Natural killer cell (primary cell): ENCODE data around the gene NCK2. TPM values are rescaled to one million over a fixed set of nuclear protein-coding genes. Genes with fewer than 3 reads are reported as not detected.

ENCODE experiments used
- ATAC-seq, 3 donors: fragments of 150-1000 bp in 2 of 3; fragments of 200-7000 bp in 1 of 3; cut with Tn5 transposase; 1 replicate in 1 of 3; 2 replicates in 2 of 3; pipeline ENCODE4 v1.10.0; 2021; ENCODE audit warnings: mild to moderate bottlenecking in 2 of 3, moderate library complexity in 2 of 3
- DNase-seq, 2 donors: peaks; one replicate each; pipeline versions ENCODE4 v3.0.0 to v3.0.0-alpha.2; 2013 to 2021; ENCODE audit warnings: mixed read lengths in 1 of 2
- H3K27ac ChIP-seq: one replicate; pipeline ENCODE4 v1.5.1; 2013; ENCODE audit warnings: mild to moderate bottlenecking, low read length
- H3K27me3 ChIP-seq: one replicate; pipeline ENCODE4 v1.6.1; 2013; ENCODE audit warnings: low read length; ENCODE audit not compliant: control insufficient read depth, insufficient read depth
- H3K36me3 ChIP-seq: one replicate; pipeline ENCODE4 v1.6.1; 2013; ENCODE audit warnings: low read length; ENCODE audit not compliant: control insufficient read depth, insufficient read depth
- H3K4me1 ChIP-seq: one replicate; pipeline ENCODE4 v1.6.1; 2013; ENCODE audit warnings: low read length; ENCODE audit not compliant: control insufficient read depth, insufficient read depth
- H3K4me3 ChIP-seq: one replicate; pipeline ENCODE4 v1.5.1; 2013; ENCODE audit warnings: low read length
- H3K9me3 ChIP-seq: one replicate; pipeline ENCODE4 v1.6.1; 2013; ENCODE audit warnings: low read length; ENCODE audit not compliant: control insufficient read depth, insufficient read depth
- H3K27ac Mint-ChIP-seq, 2 donors: one replicate each; pipeline ENCODE4 v1.8.0; 2022; ENCODE audit warnings: mild to moderate bottlenecking in 2 of 2, mixed read lengths in 2 of 2, moderate library complexity in 1 of 2
- H3K27me3 Mint-ChIP-seq, 2 donors: one replicate each; pipeline ENCODE4 v1.8.0; 2022; ENCODE audit warnings: low read depth in 2 of 2, mixed read lengths in 2 of 2
- H3K36me3 Mint-ChIP-seq: one replicate; pipeline ENCODE4 v1.8.0; 2022; ENCODE audit warnings: mixed read lengths
- H3K4me1 Mint-ChIP-seq, 2 donors: one replicate each; pipeline ENCODE4 v1.8.0; 2022; ENCODE audit warnings: mixed read lengths in 2 of 2
- H3K4me3 Mint-ChIP-seq: one replicate; pipeline ENCODE4 v1.8.0; 2022; ENCODE audit warnings: mild to moderate bottlenecking, moderate library complexity, mixed read lengths
- H3K9me3 Mint-ChIP-seq, 2 donors: one replicate each; pipeline ENCODE4 v1.8.0; 2022; ENCODE audit warnings: mixed read lengths in 2 of 2
- WGBS: methylation state at CpG from one replicate; pipeline ENCODE4 v1.1.7; 2013; ENCODE audit warnings: missing lambda C conversion rate; ENCODE audit not compliant: insufficient coverage; 5-methylcytosine and 5-hydroxymethylcytosine counted together
- intact Hi-C: fragments of 100-400 bp; cut with micrococcal nuclease; formaldehyde crosslinking; loops from one replicate; pipeline ENCODE4 v1.14.2; 2022
- total RNA-seq, 4 donors: library from RNA; stranded (reverse); fragments of 120-200 nt in 1 of 4; gene quantifications; one replicate each; pipeline versions ENCODE4 v1.2.3 to v1.2.4, GENCODE V29; 2013 to 2022
- TF ChIP-seq, protein P1 (sequence below): fragments of 200-600 bp; IDR thresholded peaks from one replicate; pipeline ENCODE4 v1.8.0; 2022; ENCODE audit warnings: antibody characterized with exemption

Gene NCK2
- total RNA-seq, 3 donors from 2014 or later (not counting 1 experiment from before 2014, with no cell fraction given), result 34.1 to 50.8 (median 43.0) TPM

DNA sequence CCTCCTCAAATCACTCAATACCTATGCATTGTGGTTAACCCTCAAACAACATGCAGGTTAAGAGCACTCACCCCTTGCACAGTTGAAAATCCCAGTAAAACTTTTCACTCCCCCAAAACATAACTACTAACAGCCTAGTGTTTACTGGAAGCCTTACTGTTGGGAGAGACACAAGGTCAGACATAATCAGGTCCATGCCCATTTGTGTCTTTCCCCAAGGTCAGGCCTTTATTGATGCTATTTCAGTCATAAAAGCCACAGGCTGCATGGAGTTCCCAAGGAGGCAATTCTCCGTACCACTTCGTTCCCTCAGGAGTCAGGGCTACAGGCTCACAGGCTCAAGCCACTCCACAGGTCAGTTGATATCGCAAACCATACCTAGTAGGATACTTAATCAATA is 180.2 kb downstream of the NCK2 start:
- H3K36me3 ChIP-seq, result no peaks in the 10 kb centered on the region
- no peaks in the 10 kb centered on the region for H3K27me3 ChIP-seq
- H3K4me3 ChIP-seq, result no peak overlapping the region
- H3K27ac Mint-ChIP-seq, result no peak overlapping the region
- H3K9me3 Mint-ChIP-seq, result no peaks in the 10 kb centered on the region
- peaks cover 33% of the 10 kb centered on the region for H3K4me1 ChIP-seq
- H3K4me3 Mint-ChIP-seq, result no peak overlapping the region
- no peaks in the 10 kb centered on the region for H3K9me3 ChIP-seq
- 100% methylated on average over 2 of the region's 3 CpGs for WGBS
- H3K27me3 Mint-ChIP-seq, result peaks cover 0 to 2% of the 10 kb centered on the region in 2 donors
- intact Hi-C loops, result no loop called here
- ATAC-seq (no peak), DNase-seq (no peak)
- no peak overlapping the region for H3K27ac ChIP-seq
- peaks cover 0 to 9% of the 10 kb centered on the region in 2 donors for H3K4me1 Mint-ChIP-seq
- TF ChIP-seq, protein P1, sequence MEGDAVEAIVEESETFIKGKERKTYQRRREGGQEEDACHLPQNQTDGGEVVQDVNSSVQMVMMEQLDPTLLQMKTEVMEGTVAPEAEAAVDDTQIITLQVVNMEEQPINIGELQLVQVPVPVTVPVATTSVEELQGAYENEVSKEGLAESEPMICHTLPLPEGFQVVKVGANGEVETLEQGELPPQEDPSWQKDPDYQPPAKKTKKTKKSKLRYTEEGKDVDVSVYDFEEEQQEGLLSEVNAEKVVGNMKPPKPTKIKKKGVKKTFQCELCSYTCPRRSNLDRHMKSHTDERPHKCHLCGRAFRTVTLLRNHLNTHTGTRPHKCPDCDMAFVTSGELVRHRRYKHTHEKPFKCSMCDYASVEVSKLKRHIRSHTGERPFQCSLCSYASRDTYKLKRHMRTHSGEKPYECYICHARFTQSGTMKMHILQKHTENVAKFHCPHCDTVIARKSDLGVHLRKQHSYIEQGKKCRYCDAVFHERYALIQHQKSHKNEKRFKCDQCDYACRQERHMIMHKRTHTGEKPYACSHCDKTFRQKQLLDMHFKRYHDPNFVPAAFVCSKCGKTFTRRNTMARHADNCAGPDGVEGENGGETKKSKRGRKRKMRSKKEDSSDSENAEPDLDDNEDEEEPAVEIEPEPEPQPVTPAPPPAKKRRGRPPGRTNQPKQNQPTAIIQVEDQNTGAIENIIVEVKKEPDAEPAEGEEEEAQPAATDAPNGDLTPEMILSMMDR, result no peak
- no peaks in the 10 kb centered on the region for H3K36me3 Mint-ChIP-seq

DNA sequence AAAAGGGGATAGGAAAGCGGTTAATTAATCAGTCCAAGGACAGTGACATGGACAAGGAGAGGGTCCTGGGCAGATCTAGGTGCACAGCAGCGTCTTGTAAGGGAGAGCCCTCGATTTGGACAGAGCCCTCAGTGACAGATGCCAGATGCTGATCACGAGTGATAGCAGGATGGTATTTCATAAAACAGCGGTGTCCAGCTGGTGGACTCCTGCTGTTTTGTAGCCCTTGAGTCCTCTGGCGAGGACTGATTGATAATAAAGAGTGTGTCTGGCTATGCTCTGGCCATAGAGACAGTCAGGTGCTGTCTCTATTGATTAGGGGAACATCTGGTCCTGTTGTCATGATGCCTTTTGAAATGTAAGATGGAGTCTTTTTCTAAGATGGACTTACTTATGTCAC is 180.7 kb downstream of the NCK2 start:
- H3K4me3 Mint-ChIP-seq, result no peak overlapping the region

DNA sequence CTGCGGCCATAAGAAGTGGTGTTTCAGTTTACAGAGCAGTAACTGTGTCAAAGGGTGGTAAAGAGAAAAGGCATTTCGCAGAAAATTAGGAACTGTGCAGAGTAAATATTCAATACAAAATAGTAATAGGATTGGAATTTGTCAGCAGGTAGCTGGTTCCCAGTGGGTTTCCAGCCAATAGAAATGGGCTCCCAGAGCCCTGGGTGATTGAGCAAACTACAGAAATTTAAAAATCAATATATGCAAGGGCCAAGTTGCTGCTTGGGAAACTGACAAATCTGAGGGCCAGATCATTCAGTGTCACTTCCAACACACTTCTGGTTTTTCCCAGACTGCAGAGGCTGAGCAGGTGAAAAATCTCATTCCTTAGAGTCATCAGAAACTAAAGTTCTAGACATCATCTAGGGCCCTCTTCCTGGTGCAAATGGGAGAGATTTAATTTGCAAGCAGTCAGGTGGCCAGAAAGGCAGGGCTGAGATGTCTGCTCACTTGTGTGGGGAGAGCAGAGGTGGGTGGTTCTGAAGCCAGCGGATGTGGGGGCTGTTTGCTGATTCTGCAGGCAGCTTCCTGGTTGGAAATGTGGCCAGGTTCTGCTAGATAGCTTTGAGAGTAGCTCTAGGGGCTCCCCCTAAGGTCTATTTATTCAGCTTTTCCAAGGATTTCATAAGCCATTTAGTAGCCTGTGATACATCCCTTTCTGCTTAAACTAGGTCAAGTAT is 182.4 kb downstream of the NCK2 start:
- TF ChIP-seq, protein P1, result no peak
- Mint-ChIP-seq H3K36me3 (no peaks in the 10 kb centered on the region), H3K9me3 (no peaks in the 10 kb centered on the region), H3K4me3 (no peak overlapping the region), H3K27ac (no peak overlapping the region), H3K27me3 (peaks cover 0 to 2% of the 10 kb centered on the region in 2 donors), H3K4me1 (peaks cover 0 to 9% of the 10 kb centered on the region in 2 donors)
- intact Hi-C loops, result no loop called here
- Histone ChIP-seq H3K27me3 (no peaks in the 10 kb centered on the region), H3K27ac (no peak overlapping the region), H3K36me3 (no peaks in the 10 kb centered on the region), H3K4me3 (no peak overlapping the region), H3K4me1 (peaks cover 37% of the 10 kb centered on the region), H3K9me3 (no peaks in the 10 kb centered on the region)
- DNase-seq (peak in 1 of 2 donors; percentile 76), ATAC-seq (peak in 1 of 3 donors; percentile 54)
- 72% methylated on average over 2 of the region's 3 CpGs for WGBS

More for the DNA sequence above, 180.7 kb downstream of the NCK2 start:
- Histone ChIP-seq H3K27ac (no peak overlapping the region), H3K36me3 (no peaks in the 10 kb centered on the region), H3K4me3 (no peak overlapping the region), H3K27me3 (no peaks in the 10 kb centered on the region), H3K4me1 (peaks cover 35% of the 10 kb centered on the region), H3K9me3 (no peaks in the 10 kb centered on the region)
- Mint-ChIP-seq H3K9me3 (no peaks in the 10 kb centered on the region), H3K36me3 (no peaks in the 10 kb centered on the region), H3K4me1 (peaks cover 0 to 9% of the 10 kb centered on the region in 2 donors), H3K27me3 (peaks cover 0 to 2% of the 10 kb centered on the region in 2 donors), H3K27ac (no peak overlapping the region)
- ATAC-seq (no peak), DNase-seq (no peak)
- intact Hi-C loops, result no loop called here
- TF ChIP-seq, protein P1, result no peak
- WGBS, result 96% methylated on average over 6 of the region's 6 CpGs

DNA sequence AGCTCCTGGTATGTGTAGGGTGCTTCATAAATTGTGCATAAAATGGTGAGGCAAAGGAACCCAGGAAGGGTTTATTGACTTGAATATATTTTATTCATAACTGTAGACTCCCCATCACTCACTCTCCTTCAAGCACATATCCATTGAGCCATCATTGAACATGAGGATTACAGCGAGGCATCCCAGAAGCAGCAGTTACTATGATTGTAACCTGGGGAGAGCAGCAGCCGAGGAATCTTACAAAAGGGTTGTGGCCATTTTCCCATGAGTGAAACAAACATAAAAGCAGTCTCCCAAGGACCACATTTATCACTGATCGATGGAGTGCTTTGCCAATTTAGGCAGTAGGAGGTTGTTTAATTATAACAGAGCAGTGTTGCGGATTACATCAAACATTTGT is 183.4 kb downstream of the NCK2 start:
- peaks cover 0 to 2% of the 10 kb centered on the region in 2 donors for H3K27me3 Mint-ChIP-seq
- DNase-seq, result no peak
- H3K27ac Mint-ChIP-seq, result no peak overlapping the region
- Histone ChIP-seq H3K36me3 (no peaks in the 10 kb centered on the region), H3K27me3 (no peaks in the 10 kb centered on the region), H3K27ac (no peak overlapping the region), H3K4me1 (peaks cover 37% of the 10 kb centered on the region), H3K9me3 (no peaks in the 10 kb centered on the region), H3K4me3 (no peak overlapping the region)
- no peak overlapping the region for H3K4me3 Mint-ChIP-seq
- ATAC-seq, result no peak
- no peaks in the 10 kb centered on the region for H3K36me3 Mint-ChIP-seq
- H3K9me3 Mint-ChIP-seq, result no peaks in the 10 kb centered on the region
- peaks cover 0 to 9% of the 10 kb centered on the region in 2 donors for H3K4me1 Mint-ChIP-seq
- intact Hi-C loops, result no loop called here
- WGBS, result 96% methylated on average over 4 of the region's 4 CpGs
- TF ChIP-seq, protein P1, result no peak
